Spleen (tissue), 11 donors: ENCODE results near the gene DHRS11. TPM values are rescaled to one million over a fixed set of nuclear protein-coding genes. Genes with fewer than 3 reads are reported as not detected.
A peak's percentile ranks its signal among the peaks of the same experiment; 100 is the strongest.

Experiments used
- DNase-seq: peaks from one replicate; pipeline ENCODE4 v3.0.0-alpha.2; 2020
- H3K27ac ChIP-seq, 8 donors: fragments of 200-600 bp; sonication (generic) in 7 of 8; 1 replicate in 4 of 8; 2 replicates in 4 of 8; pipeline versions ENCODE4 v1.5.0 to v1.8.0; 2016 to 2021; ENCODE audit warnings: inconsistent platforms in 4 of 8, mild to moderate bottlenecking in 4 of 8, moderate library complexity in 1 of 8
- H3K27me3 ChIP-seq, 7 donors: fragments of 200-600 bp; sonication (generic) in 6 of 7; replicated peaks in 1 of 7; 1 replicate in 4 of 7; 2 replicates in 3 of 7; pipeline versions ENCODE4 v1.5.0 to v1.8.0; 2016 to 2021; ENCODE audit warnings: inconsistent platforms in 3 of 7, mild to moderate bottlenecking in 1 of 7
- H3K36me3 ChIP-seq, 6 donors: fragments of 200-600 bp; sonication (generic) in 5 of 6; 1 replicate in 4 of 6; 2 replicates in 2 of 6; pipeline versions ENCODE4 v1.5.0 to v1.8.0; 2016 to 2021; ENCODE audit warnings: inconsistent platforms in 2 of 6
- H3K4me1 ChIP-seq, 6 donors: fragments of 200-600 bp; sonication (generic) in 5 of 6; 1 replicate in 3 of 6; 2 replicates in 3 of 6; pipeline versions ENCODE4 v1.5.0 to v1.8.0; 2016 to 2021; ENCODE audit warnings: inconsistent platforms in 3 of 6
- H3K4me3 ChIP-seq, 8 donors: fragments of 200-600 bp; sonication (generic) in 7 of 8; 1 replicate in 4 of 8; 2 replicates in 4 of 8; pipeline versions ENCODE4 v1.5.0 to v1.8.0; 2016 to 2021; ENCODE audit warnings: inconsistent platforms in 4 of 8, mild to moderate bottlenecking in 4 of 8, moderate library complexity in 2 of 8
- H3K9me3 ChIP-seq, 8 donors: fragments of 200-600 bp; sonication (generic) in 7 of 8; 1 replicate in 4 of 8; 2 replicates in 4 of 8; pipeline versions ENCODE4 v1.5.0 to v1.8.0; 2016 to 2021; ENCODE audit warnings: inconsistent platforms in 4 of 8
- POLR2A ChIP-seq, 3 donors: fragments of 450-650 bp; IDR thresholded peaks; one replicate each; pipeline ENCODE4 v1.5.1; 2017; ENCODE audit warnings: antibody characterized with exemption in 3 of 3, mild to moderate bottlenecking in 1 of 3
- POLR2AphosphoS5 ChIP-seq, 3 donors: sonication (generic); formaldehyde crosslinking; IDR thresholded peaks; one replicate each; pipeline ENCODE4 v1.5.1; 2017; ENCODE audit warnings: antibody characterized with exemption in 3 of 3
- WGBS, 5 donors: extraction: QIAGEN DNeasy Blood & Tissue Kit in 3 of 5; methylation state at CpG; one replicate each; pipeline versions ENCODE4 v1.1.5 to v1.1.7; 2013 to 2018; 5-methylcytosine and 5-hydroxymethylcytosine counted together
- intact Hi-C: fragments of 100-400 bp; cut with DNase I; formaldehyde crosslinking; loops from one replicate; pipeline ENCODE4 v1.15.0; 2023; ENCODE audit warnings: low total_unique reads
- polyA plus RNA-seq, 3 donors: library from polyadenylated mRNA; stranded (reverse); fragments of 200-250 nt; gene quantifications; one replicate each; pipeline ENCODE4 v1.2.1, GENCODE V29; 2013
- total RNA-seq, 7 donors: library from RNA; depleted of rRNA in 3 of 7; stranded (reverse); fragments of >200 nt in 3 of 7; fragmentation: NEBNext Ultra II Directional in 4 of 7; extraction: Animal tissue kit (Norgen Biotek cat#: 25700) in 4 of 7; gene quantifications; one replicate each; pipeline versions ENCODE4 v1.1.0 to v1.2.1, GENCODE V29; 2016 to 2021
- TF ChIP-seq, protein P1 (sequence below), 11 experiments: fragments of 200-600 bp in 7 of 11; fragments of 450-650 bp in 4 of 11; sonication (generic) in 4 of 11; IDR thresholded peaks in 8 of 11; conservative IDR thresholded peaks in 3 of 11; 1 replicate in 7 of 11; 2 replicates in 4 of 11; pipeline versions ENCODE4 v1.4.0 to v1.8.0; 2016 to 2021; ENCODE audit warnings: antibody characterized with exemption in 11 of 11, inconsistent platforms in 4 of 11, mild to moderate bottlenecking in 1 of 11
- donor health status: healthy with polysubstance abuse.
- donor health status: DM: no; HTN: no; CAD: no; lungs with moderate emphysema.
- donor health status: DM: no; HTN: no; CAD: no.
- donor health status: Bipolar disorder and iron deficiency.
- donor health status: healthy.
- donor health status: DM: no; HTN: no; CAD: no.
- donor health status: DM: yes; HTN: yes; CAD: no.

Gene DHRS11
- total and polyA plus RNA-seq, 10 donors, result 3.9 to 7.8 (median 4.9) TPM

DNA sequence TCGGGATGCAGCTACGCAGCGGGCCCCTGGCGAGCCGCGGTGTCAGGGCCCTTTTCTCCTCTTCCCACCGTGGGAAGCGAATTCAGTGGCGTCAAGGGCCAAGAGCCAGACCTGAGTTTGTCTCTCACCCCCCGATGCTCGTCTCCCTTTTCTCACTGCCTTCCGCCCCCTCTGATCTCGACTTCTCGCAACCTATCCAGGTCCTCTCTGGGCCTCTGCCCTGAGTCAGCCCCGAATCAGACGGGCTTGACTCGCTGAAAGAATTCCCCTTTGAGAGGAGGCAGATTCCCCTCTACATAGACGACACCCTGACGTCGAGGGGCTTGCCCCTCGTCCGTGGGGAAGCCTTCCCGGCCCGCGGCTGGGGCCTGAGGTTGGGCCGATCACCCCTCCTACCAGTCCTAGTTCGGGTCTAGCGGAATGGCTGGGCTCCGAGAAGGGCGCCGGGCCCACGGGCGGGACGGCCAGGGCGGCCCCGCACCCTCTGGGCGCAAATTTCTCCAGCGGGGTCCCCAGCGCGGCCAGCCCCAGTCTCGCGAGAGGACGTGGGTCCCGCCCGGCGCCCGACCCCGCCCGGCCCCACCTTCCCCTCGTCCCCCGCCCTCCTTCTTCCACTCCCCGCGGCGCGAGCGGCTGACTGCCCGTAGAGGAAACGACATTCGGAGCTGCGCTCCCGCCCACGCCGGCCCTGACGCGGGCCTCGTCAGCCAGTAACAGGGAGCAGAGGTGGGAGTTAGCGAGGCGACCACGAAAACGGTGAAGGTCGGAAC, 47.2 kb upstream of the DHRS11 start, which contains the start of gene GGNBP2:
TSS of gene GGNBP2 (plus strand) at position 613 of the 770 bp plus-strand sequence. CDS start 806 bp downstream, outside the sequence.
- Histone ChIP-seq H3K4me1 (peaks cover 35 to 55% (median 50%) of the 10 kb centered on the region in 6 donors), H3K4me3 (peak within 1 kb of the TSS; percentile 73 to 98 (median 94)), H3K36me3 (peaks cover 0 to 20% (median 0%) of the 10 kb centered on the region in 6 donors), H3K9me3 (no peaks in the 10 kb centered on the region), H3K27me3 (no peaks in the 10 kb centered on the region), H3K27ac (peak within 1 kb of the TSS; percentile 99 to 100 (median 100))
- WGBS, 5 donors, result 0 to 1% (median 0%) methylated on average over 51 to 71 of the region's 71 CpGs
- intact Hi-C loops, result no loop called here
- TF ChIP-seq, protein P1, sequence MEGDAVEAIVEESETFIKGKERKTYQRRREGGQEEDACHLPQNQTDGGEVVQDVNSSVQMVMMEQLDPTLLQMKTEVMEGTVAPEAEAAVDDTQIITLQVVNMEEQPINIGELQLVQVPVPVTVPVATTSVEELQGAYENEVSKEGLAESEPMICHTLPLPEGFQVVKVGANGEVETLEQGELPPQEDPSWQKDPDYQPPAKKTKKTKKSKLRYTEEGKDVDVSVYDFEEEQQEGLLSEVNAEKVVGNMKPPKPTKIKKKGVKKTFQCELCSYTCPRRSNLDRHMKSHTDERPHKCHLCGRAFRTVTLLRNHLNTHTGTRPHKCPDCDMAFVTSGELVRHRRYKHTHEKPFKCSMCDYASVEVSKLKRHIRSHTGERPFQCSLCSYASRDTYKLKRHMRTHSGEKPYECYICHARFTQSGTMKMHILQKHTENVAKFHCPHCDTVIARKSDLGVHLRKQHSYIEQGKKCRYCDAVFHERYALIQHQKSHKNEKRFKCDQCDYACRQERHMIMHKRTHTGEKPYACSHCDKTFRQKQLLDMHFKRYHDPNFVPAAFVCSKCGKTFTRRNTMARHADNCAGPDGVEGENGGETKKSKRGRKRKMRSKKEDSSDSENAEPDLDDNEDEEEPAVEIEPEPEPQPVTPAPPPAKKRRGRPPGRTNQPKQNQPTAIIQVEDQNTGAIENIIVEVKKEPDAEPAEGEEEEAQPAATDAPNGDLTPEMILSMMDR (IDR thresholded peaks at IDR 0.05 in 8 of 11, conservative IDR thresholded peaks at IDR 0.05 in 3 of 11), result peak in 2 of 11 experiments; percentile 25 to 28
- TF ChIP-seq POLR2AphosphoS5 (IDR thresholded peaks at IDR 0.05) (peak; percentile 99), POLR2A (IDR thresholded peaks at IDR 0.05) (peak in 2 of 3 donors; percentile 88 to 94)
- DNase-seq, result peak; percentile 99

DNA sequence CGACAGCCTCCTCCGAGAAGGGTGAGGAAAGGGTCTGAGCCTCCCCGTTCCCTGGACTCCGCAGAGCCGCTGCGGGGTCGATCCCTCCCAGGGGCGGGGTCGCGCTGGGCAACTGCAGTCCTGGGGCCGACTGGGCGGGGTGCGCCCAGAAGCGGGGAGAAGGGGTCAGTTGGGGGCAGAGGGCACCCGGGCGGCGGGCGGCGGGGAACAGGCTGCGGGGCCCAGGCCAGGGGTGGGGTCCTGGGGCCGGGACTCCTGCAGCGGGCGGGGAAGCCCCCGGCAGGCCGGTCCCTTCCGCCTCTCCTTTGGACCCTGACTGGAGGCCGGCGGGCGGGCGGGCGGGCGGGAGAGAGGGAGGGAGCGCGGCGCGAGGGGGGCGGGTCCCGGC, 46.6 kb upstream of the DHRS11 start:
- Histone ChIP-seq H3K4me1 (peaks cover 40 to 61% (median 56%) of the 10 kb centered on the region in 6 donors), H3K27me3 (no peaks in the 10 kb centered on the region), H3K27ac (peak overlapping the region; percentile 99 to 100 (median 100)), H3K36me3 (peaks cover 0 to 21% (median 0%) of the 10 kb centered on the region in 6 donors), H3K9me3 (no peaks in the 10 kb centered on the region), H3K4me3 (peak overlapping the region; percentile 73 to 98 (median 94))
- intact Hi-C loops, result no loop called here
- DNase-seq, result no peak
- 0% methylated on average over 5 to 38 of the region's 38 CpGs for WGBS, 5 donors
- TF ChIP-seq POLR2AphosphoS5 (IDR thresholded peaks at IDR 0.05) (no peak), POLR2A (IDR thresholded peaks at IDR 0.05) (peak in 1 of 3 donors; percentile 43)
- TF ChIP-seq, protein P1 (IDR thresholded peaks at IDR 0.05 in 8 of 11, conservative IDR thresholded peaks at IDR 0.05 in 3 of 11), result no peak

DNA sequence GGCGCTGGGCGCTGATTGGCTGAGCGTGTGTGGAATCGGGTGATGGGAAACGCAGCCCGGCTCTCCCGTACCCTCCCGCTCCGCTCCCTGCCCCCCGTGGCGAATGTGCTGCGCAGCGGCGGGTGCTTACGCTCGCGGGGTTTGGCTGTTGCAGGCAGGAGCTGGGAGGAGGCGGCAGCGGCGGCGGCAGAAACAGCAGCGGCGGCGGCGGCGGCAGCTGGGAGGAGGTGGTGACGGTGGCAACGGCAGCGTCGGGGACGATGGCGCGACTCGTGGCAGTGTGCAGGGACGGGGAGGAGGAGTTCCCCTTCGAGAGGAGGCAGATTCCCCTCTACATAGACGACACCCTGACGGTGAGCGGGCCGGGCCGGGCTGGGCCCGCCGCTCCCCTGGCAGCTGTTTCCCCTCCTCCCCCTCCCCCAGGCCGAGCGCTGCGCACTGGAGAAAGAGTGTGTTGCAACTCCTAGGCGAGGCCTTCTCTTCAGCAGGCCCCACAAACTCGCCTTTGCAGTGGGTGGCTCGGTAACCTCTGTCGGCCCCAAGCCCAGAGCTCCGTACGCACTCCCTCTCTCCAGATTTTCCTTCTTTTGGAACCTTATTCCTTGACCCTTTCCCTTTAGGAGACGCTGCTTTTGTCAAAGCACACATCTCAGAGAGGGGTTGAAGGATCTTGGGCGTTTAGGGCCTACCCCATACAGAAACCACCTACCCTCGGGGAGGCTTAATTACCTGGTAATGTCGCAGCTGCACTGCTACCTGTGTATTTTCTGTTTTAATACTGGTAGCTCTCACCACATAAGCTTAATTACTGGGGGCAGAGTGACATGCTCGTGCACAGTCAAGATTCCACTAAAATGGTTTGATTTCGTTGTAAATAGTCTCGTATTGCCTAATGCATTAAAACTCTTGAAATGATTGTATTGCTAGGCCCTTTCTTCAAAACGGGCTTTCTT, 45.9 kb upstream of the DHRS11 start:
- peak overlapping the region; percentile 73 to 98 (median 94) for H3K4me3 ChIP-seq
- peak; percentile 99 for DNase-seq
- H3K4me1 ChIP-seq, result peaks cover 45 to 67% (median 62%) of the 10 kb centered on the region in 6 donors
- intact Hi-C loops, result no loop called here
- 0 to 1% (median 1%) methylated on average over 42 to 60 of the region's 60 CpGs for WGBS, 5 donors
- H3K9me3 ChIP-seq, result no peaks in the 10 kb centered on the region
- H3K27ac ChIP-seq, result peak overlapping the region; percentile 99 to 100 (median 100)
- H3K36me3 ChIP-seq, result peaks cover 0 to 21% (median 0%) of the 10 kb centered on the region in 6 donors
- TF ChIP-seq, protein P1 (IDR thresholded peaks at IDR 0.05 in 8 of 11, conservative IDR thresholded peaks at IDR 0.05 in 3 of 11), result peak in 5 of 11 experiments; percentile 2 to 53 (median 40)
- TF ChIP-seq POLR2A (IDR thresholded peaks at IDR 0.05) (peak in 1 of 3 donors; percentile 24), POLR2AphosphoS5 (IDR thresholded peaks at IDR 0.05) (peak; percentile 83 to 88 (median 86))
- no peaks in the 10 kb centered on the region for H3K27me3 ChIP-seq
